Measurements from ENCODE around the gene PDIA5. TPM values are rescaled to one million over a fixed set of nuclear protein-coding genes. Genes with fewer than 3 reads are reported as not detected.

PDIA5 gene
- total RNA-seq, 2 donors from 2014 or later, result 28.0 to 33.2 TPM

DNA sequence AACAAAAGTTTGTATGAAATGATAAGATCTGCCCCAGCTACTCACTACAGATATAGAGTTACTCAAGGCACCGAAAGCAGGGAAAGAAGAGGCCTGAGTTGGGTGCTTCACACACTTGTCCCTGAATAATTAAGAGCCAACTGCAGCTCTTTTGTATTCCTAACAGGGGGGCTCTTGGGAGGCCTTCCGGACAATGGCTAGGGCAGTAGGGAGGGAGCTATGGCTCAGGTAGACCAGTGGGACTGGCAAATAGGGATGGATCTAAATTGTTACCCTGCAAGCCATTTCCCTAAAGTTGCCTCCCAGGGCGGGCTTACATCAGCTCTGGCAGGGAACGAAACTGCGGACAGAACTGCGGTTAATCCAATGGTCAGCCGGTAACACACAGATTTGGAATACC is 45.4 kb upstream of the PDIA5 start:
- no peaks in the 10 kb centered on the region for H3K36me3 ChIP-seq
- H3K27me3 ChIP-seq (replicated peaks; ENCODE audit: insufficient read depth), result no peaks in the 10 kb centered on the region
- H3K9me3 ChIP-seq, result no peaks in the 10 kb centered on the region
- no peak for ATAC-seq (ENCODE audit: insufficient number of reproducible peaks, low FRiP score, low read depth)
- peaks cover 1 to 4% of the 10 kb centered on the region in 2 donors for H3K4me1 ChIP-seq (ENCODE audit: control insufficient read depth in 1 of 2, low read depth in 2 of 2)
- DNase-seq (ENCODE audit: low spot score), result no peak
- TF ChIP-seq, protein P1, sequence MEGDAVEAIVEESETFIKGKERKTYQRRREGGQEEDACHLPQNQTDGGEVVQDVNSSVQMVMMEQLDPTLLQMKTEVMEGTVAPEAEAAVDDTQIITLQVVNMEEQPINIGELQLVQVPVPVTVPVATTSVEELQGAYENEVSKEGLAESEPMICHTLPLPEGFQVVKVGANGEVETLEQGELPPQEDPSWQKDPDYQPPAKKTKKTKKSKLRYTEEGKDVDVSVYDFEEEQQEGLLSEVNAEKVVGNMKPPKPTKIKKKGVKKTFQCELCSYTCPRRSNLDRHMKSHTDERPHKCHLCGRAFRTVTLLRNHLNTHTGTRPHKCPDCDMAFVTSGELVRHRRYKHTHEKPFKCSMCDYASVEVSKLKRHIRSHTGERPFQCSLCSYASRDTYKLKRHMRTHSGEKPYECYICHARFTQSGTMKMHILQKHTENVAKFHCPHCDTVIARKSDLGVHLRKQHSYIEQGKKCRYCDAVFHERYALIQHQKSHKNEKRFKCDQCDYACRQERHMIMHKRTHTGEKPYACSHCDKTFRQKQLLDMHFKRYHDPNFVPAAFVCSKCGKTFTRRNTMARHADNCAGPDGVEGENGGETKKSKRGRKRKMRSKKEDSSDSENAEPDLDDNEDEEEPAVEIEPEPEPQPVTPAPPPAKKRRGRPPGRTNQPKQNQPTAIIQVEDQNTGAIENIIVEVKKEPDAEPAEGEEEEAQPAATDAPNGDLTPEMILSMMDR (IDR thresholded peaks at IDR 0.05), result no peak
- no peak overlapping the region for H3K4me3 ChIP-seq
- no peak overlapping the region for H3K27ac ChIP-seq

DNA sequence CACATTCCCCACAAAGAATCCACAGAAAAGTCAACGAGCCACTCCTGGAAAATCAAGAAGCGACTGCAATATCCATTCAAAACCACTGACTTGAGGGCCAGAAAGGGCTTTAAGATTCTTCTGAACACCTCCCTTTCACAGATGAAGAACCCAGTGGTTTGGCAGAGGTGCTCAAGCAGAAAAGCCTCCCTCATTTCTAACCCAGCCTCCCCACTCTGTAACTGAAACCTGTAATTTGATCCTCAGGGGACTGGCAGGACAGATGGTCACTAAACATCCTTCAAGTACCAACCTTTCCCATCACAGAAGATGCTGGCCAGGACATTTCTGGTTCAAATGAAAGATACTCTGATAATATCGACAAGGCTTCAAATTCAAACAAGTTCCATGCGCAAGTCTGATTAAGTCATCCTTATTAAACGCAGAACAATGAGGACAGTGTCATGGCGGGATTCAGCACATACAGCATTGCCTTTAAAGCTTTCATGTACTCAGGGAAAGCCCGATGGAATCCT is 44.8 kb upstream of the PDIA5 start:
- Histone ChIP-seq H3K27ac (no peak overlapping the region), H3K9me3 (no peaks in the 10 kb centered on the region), H3K4me3 (no peak overlapping the region), H3K36me3 (no peaks in the 10 kb centered on the region), H3K4me1 (ENCODE audit: control insufficient read depth in 1 of 2, low read depth in 2 of 2) (peaks cover 8 to 11% of the 10 kb centered on the region in 2 donors), H3K27me3 (replicated peaks; ENCODE audit: insufficient read depth) (no peaks in the 10 kb centered on the region)
- TF ChIP-seq, protein P1 (IDR thresholded peaks at IDR 0.05), result no peak
- DNase-seq (ENCODE audit: low spot score) (no peak), ATAC-seq (ENCODE audit: insufficient number of reproducible peaks, low FRiP score, low read depth) (no peak)

GRCh38 chr3:123024056-123024455 is 42.8 kb upstream of the PDIA5 start:
- TF ChIP-seq, protein P1 (IDR thresholded peaks at IDR 0.05), result no peak
- H3K27me3 ChIP-seq (replicated peaks; ENCODE audit: insufficient read depth), result no peaks in the 10 kb centered on the region
- H3K4me1 ChIP-seq (ENCODE audit: control insufficient read depth in 1 of 2, low read depth in 2 of 2), result peaks cover 15 to 24% of the 10 kb centered on the region in 2 donors
- ATAC-seq (ENCODE audit: insufficient number of reproducible peaks, low FRiP score, low read depth) (no peak), DNase-seq (ENCODE audit: low spot score) (no peak)
- H3K27ac ChIP-seq, result no peak overlapping the region
- no peaks in the 10 kb centered on the region for H3K9me3 ChIP-seq
- H3K36me3 ChIP-seq, result no peaks in the 10 kb centered on the region
- no peak overlapping the region for H3K4me3 ChIP-seq

GRCh38 chr3:123025642-123026521 is 40.9 kb upstream of the PDIA5 start:
- no peaks in the 10 kb centered on the region for H3K27me3 ChIP-seq (replicated peaks; ENCODE audit: insufficient read depth)

More at GRCh38 chr3:123025642-123026521, 40.9 kb upstream of the PDIA5 start:
- H3K36me3 ChIP-seq, result no peaks in the 10 kb centered on the region
- peak overlapping the region; percentile 77 for H3K4me3 ChIP-seq
- no peak overlapping the region for H3K27ac ChIP-seq
- H3K4me1 ChIP-seq (ENCODE audit: control insufficient read depth in 1 of 2, low read depth in 2 of 2), result peaks cover 15 to 24% of the 10 kb centered on the region in 2 donors
- DNase-seq (ENCODE audit: low spot score) (no peak), ATAC-seq (ENCODE audit: insufficient number of reproducible peaks, low FRiP score, low read depth) (no peak)
- TF ChIP-seq, protein P1 (IDR thresholded peaks at IDR 0.05), result no peak
- no peaks in the 10 kb centered on the region for H3K9me3 ChIP-seq
